Testis (tissue), 5 donors: ENCODE results near the gene CCT8. TPM values are rescaled to one million over a fixed set of nuclear protein-coding genes. Genes with fewer than 3 reads are reported as not detected.

Experiments
- DNase-seq: peaks from one replicate; pipeline ENCODE4 v3.0.0-alpha.2; 2019
- H3K27ac ChIP-seq, 2 donors: fragments of 200-600 bp; sonication (generic); one replicate each; pipeline ENCODE4 v1.5.1; 2019
- H3K27me3 ChIP-seq: fragments of 200-600 bp; sonication (generic); one replicate; pipeline ENCODE4 v1.5.1; 2019
- H3K36me3 ChIP-seq: fragments of 200-600 bp; sonication (generic); one replicate; pipeline ENCODE4 v1.5.1; 2017; ENCODE audit warnings: low read depth; ENCODE audit errors: missing control alignments
- H3K4me1 ChIP-seq: fragments of 200-600 bp; sonication (generic); one replicate; pipeline ENCODE4 v1.5.1; 2019
- H3K4me3 ChIP-seq, 2 donors: fragments of 200-600 bp; sonication (generic); one replicate each; pipeline ENCODE4 v1.5.1; 2017 to 2019
- H3K9me3 ChIP-seq: fragments of 200-600 bp; sonication (generic); one replicate; pipeline ENCODE4 v1.5.1; 2017
- POLR2A ChIP-seq: fragments of 450-650 bp; IDR thresholded peaks from one replicate; pipeline ENCODE4 v1.6.1; 2017; ENCODE audit warnings: antibody characterized with exemption, mild to moderate bottlenecking, moderate library complexity
- WGBS, 2 donors: methylation state at CpG; one replicate each; pipeline ENCODE4 v1.1.5; 2018; 5-methylcytosine and 5-hydroxymethylcytosine counted together
- intact Hi-C: fragments of 100-400 bp; cut with DNase I; formaldehyde crosslinking; loops from one replicate; pipeline ENCODE4 v1.15.1; 2023; ENCODE audit warnings: low total_unique reads
- long read RNA-seq, 2 donors: transcript quantifications; one replicate each; lab custom pipeline, GENCODE V29; 2026
- polyA plus RNA-seq: library from polyadenylated mRNA; stranded (reverse); fragments of 350-450 nt; fragmentation: Illumina TruSeq; extraction: RNeasy Lipid Tissue Mini Kit (QIAGEN cat#74804); gene quantifications from one replicate; pipeline ENCODE4 v1.2.3, GENCODE V29; 2014; ENCODE audit warnings: low read depth, low replicate concordance; ENCODE audit not compliant: insufficient read depth
- total RNA-seq, 2 donors: library from RNA; depleted of rRNA; stranded (reverse); fragments of >200 nt; gene quantifications; one replicate each; pipeline ENCODE4 v1.2.3, GENCODE V29; 2016
- TF ChIP-seq, protein P1 (sequence below), 3 experiments: fragments of 450-650 bp in 2 of 3; fragments of 200-600 bp in 1 of 3; sonication (generic) in 1 of 3; IDR thresholded peaks; one replicate each; pipeline ENCODE4 v1.5.1; 2016 to 2019; ENCODE audit warnings: antibody characterized with exemption in 3 of 3, mild to moderate bottlenecking in 2 of 3, moderate library complexity in 1 of 3

Gene CCT8
- total RNA-seq (100 to 1,000 TPM; 116 to 121 TPM), polyA plus RNA-seq (106 TPM)
- long read RNA-seq, donor 1, transcript CCT8-210 (5 exons, 1,326 nt), result minor isoform, 5 of 195 reads
- long read RNA-seq, donor 1, transcript CCT8-201 (15 exons, 2,005 nt), result major isoform, 78 of 195 reads
- long read RNA-seq, donor 1, partial matches to known transcripts, result 94 of 195 reads
- long read RNA-seq, donor 1, other reads (novel, unspliced or antisense), result 18 of 195 reads
- long read RNA-seq, donor 2, transcript CCT8-201 (15 exons, 2,005 nt), result major isoform, 65 of 132 reads
- long read RNA-seq, donor 2, partial matches to known transcripts, result 48 of 132 reads
- long read RNA-seq, donor 2, other reads (novel, unspliced or antisense), result 15 of 132 reads

GRCh38 chr21:29073222-29074006 lies at the start of gene CCT8:
CCT8 (minus strand) TSS chr21:29073648; CDS start chr21:29073590, 58 bp downstream.
- WGBS, 2 donors, result 0% methylated on average over 59 to 62 of the region's 62 CpGs
- Histone ChIP-seq H3K27ac (peak within 1 kb of the TSS; percentile 94), H3K27me3 (no peaks in the 10 kb centered on the region), H3K4me1 (peaks cover 26% of the 10 kb centered on the region), H3K4me3 (peak within 1 kb of the TSS; percentile 97 to 99), H3K9me3 (no peaks in the 10 kb centered on the region), H3K36me3 (no peaks in the 10 kb centered on the region)
- peak; percentile 99 for DNase-seq
- intact Hi-C loops, result no loop called here
- TF ChIP-seq, protein P1, sequence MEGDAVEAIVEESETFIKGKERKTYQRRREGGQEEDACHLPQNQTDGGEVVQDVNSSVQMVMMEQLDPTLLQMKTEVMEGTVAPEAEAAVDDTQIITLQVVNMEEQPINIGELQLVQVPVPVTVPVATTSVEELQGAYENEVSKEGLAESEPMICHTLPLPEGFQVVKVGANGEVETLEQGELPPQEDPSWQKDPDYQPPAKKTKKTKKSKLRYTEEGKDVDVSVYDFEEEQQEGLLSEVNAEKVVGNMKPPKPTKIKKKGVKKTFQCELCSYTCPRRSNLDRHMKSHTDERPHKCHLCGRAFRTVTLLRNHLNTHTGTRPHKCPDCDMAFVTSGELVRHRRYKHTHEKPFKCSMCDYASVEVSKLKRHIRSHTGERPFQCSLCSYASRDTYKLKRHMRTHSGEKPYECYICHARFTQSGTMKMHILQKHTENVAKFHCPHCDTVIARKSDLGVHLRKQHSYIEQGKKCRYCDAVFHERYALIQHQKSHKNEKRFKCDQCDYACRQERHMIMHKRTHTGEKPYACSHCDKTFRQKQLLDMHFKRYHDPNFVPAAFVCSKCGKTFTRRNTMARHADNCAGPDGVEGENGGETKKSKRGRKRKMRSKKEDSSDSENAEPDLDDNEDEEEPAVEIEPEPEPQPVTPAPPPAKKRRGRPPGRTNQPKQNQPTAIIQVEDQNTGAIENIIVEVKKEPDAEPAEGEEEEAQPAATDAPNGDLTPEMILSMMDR (IDR thresholded peaks at IDR 0.05), result no peak
- TF ChIP-seq POLR2A, result peak; percentile 53

DNA sequence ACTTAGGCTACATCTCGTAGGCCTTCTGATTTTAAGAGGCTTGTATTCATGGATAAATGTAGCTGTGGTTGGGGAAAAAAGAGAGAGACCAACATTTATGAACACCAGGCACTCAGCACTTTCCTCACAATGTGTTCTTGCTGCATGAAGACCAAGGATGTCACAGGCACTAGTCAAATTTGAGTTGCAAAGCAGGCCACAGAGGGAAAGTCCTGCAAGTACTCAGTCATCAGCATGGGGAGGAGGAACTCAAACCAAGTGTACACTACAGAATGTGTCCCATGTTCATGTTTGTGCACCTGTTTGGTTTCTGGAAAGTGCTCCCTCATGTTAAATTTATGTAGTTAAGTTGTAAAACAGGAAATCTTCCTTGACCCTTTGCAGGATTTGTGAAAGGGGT lies 48.3 kb upstream of the CCT8 start:
- Histone ChIP-seq H3K27me3 (no peaks in the 10 kb centered on the region), H3K4me1 (no peaks in the 10 kb centered on the region), H3K4me3 (no peak overlapping the region), H3K36me3 (no peaks in the 10 kb centered on the region), H3K27ac (no peak overlapping the region), H3K9me3 (no peaks in the 10 kb centered on the region)
- no peak for DNase-seq
- WGBS, 2 donors, result 94 to 97% methylated on average over 1 of the region's 1 CpG
- intact Hi-C loops, result no loop called here
- TF ChIP-seq, protein P1 (IDR thresholded peaks at IDR 0.05), result no peak
- no peak for TF ChIP-seq POLR2A

DNA sequence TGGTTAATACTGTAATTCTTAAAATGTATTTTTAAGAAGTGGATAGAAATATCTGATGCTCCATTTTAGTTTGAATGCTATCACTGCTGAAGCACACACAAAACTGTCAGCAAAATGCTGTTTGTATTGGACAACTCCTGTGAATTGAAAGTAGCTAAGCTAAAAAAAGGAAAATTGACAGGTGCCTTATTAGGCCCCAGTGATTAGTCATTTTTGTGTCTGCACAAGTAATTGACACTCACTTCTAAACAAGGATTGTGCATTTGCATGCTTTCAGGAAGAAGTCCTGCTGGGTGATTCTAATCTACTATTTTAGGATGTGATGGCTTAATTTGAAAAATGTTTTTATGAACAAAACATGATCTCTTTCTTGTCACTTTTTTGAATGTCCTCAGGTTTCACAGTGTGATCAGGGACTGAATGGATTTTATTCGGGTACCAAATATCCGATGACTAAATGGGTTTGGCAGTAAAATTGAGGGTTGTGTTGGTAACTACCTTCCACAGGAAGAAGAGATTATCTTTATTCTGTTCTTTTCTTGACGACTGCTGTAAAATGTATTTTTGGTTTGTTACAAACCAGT lies 44.0 kb upstream of the CCT8 start:
- DNase-seq, result no peak

GRCh38 chr21:29115899-29116298 lies 42.5 kb upstream of the CCT8 start:
- TF ChIP-seq POLR2A, result no peak
- TF ChIP-seq, protein P1 (IDR thresholded peaks at IDR 0.05), result no peak
- Histone ChIP-seq H3K4me1 (no peaks in the 10 kb centered on the region), H3K27me3 (no peaks in the 10 kb centered on the region), H3K36me3 (no peaks in the 10 kb centered on the region), H3K27ac (no peak overlapping the region), H3K4me3 (no peak overlapping the region), H3K9me3 (no peaks in the 10 kb centered on the region)
- no peak for DNase-seq
- intact Hi-C loops, result no loop called here
- 87 to 89% methylated on average over 8 of the region's 8 CpGs for WGBS, 2 donors

More for the DNA sequence above, 44.0 kb upstream of the CCT8 start:
- H3K36me3 ChIP-seq, result no peaks in the 10 kb centered on the region
- no peaks in the 10 kb centered on the region for H3K9me3 ChIP-seq
- intact Hi-C loops, result no loop called here
- no peaks in the 10 kb centered on the region for H3K27me3 ChIP-seq
- no peaks in the 10 kb centered on the region for H3K4me1 ChIP-seq
- no peak overlapping the region for H3K4me3 ChIP-seq
- 88 to 89% methylated on average over 3 of the region's 3 CpGs for WGBS, 2 donors
- TF ChIP-seq POLR2A, result no peak
- TF ChIP-seq, protein P1 (IDR thresholded peaks at IDR 0.05), result no peak
- no peak overlapping the region for H3K27ac ChIP-seq
